K562 (cell line): ENCODE data around the gene UFSP1. TPM values are rescaled to one million over a fixed set of nuclear protein-coding genes. Genes with fewer than 3 reads are reported as not detected.

Experiments
- BRD9 ChIP-seq: fragments of 450-650 bp; IDR thresholded peaks from 2 replicates; pipeline ENCODE4 v1.6.1; 2018; ENCODE audit warnings: low read depth; ENCODE audit not compliant: partially characterized antibody
- CSDE1 ChIP-seq, 2 experiments: fragments of 450-650 bp; IDR thresholded peaks; 2 replicates each; pipeline ENCODE4 v1.6.1; 2016; ENCODE audit warnings: mild to moderate bottlenecking in 1 of 2
- FOXK2 ChIP-seq, 2 experiments: fragments of 450-650 bp; IDR thresholded peaks in 1 of 2; conservative IDR thresholded peaks in 1 of 2; 2 replicates each; pipeline ENCODE4 v1.6.1; 2016; ENCODE audit warnings: low read depth in 2 of 2, mild to moderate bottlenecking in 1 of 2
- HDAC1 ChIP-seq, 2 experiments: fragments of 450-650 bp; IDR thresholded peaks; 2 replicates each; pipeline ENCODE4 v1.6.1; 2016 to 2017; ENCODE audit warnings: inconsistent platforms in 1 of 2, mild to moderate bottlenecking in 1 of 2, moderate library complexity in 1 of 2
- NKRF ChIP-seq: fragments of 450-650 bp; IDR thresholded peaks from 2 replicates; pipeline ENCODE4 v1.6.1; 2016; ENCODE audit warnings: borderline replicate concordance
- SIN3A ChIP-seq, 2 experiments: fragments of 150-350 bp in 1 of 2; IDR thresholded peaks; 2 replicates each; pipeline ENCODE4 v1.6.1; 2011 to 2016; ENCODE audit warnings: borderline replicate concordance in 2 of 2, low read depth in 2 of 2, low read length in 2 of 2, mild to moderate bottlenecking in 2 of 2, moderate library complexity in 2 of 2; ENCODE audit not compliant: control insufficient read depth in 1 of 2
- SIN3B ChIP-seq: fragments of 450-650 bp; IDR thresholded peaks from 2 replicates; pipeline ENCODE4 v1.6.1; 2017; ENCODE audit warnings: low read depth, mild to moderate bottlenecking, moderate library complexity
- SOX6 ChIP-seq: fragments of 450-650 bp; IDR thresholded peaks from 2 replicates; pipeline ENCODE4 v1.6.1; 2014; ENCODE audit warnings: mild to moderate bottlenecking
- TAF9B ChIP-seq: fragments of 450-650 bp; IDR thresholded peaks from 2 replicates; pipeline ENCODE4 v1.6.1; 2018; ENCODE audit warnings: mild to moderate bottlenecking; ENCODE audit not compliant: partially characterized antibody
- TRIM28 ChIP-seq: fragments of 450-650 bp; IDR thresholded peaks from 2 replicates; pipeline ENCODE4 v1.6.1; 2017
- ZBTB1 ChIP-seq: sonication (generic); formaldehyde crosslinking; IDR thresholded peaks from 2 replicates; pipeline ENCODE4 v1.8.1; 2023; ENCODE audit warnings: missing genetic modification reagents, low read depth, mild to moderate bottlenecking, borderline replicate concordance
- ZBTB40 ChIP-seq, 2 experiments: fragments of 450-650 bp in 1 of 2; sonication (generic) in 1 of 2; formaldehyde crosslinking in 1 of 2; IDR thresholded peaks; 2 replicates each; pipeline versions ENCODE4 v1.7.1 to v1.9.0; 2016 to 2022; ENCODE audit warnings: inconsistent platforms in 1 of 2, mild to moderate bottlenecking in 1 of 2, missing genetic modification reagents in 1 of 2
- ZFX ChIP-seq: sonication (generic); formaldehyde crosslinking; IDR thresholded peaks from 2 replicates; pipeline ENCODE4 v1.8.0; 2022; ENCODE audit warnings: mild to moderate bottlenecking, missing genetic modification reagents, moderate library complexity
- ZNF561 ChIP-seq: fragments of 450-650 bp; formaldehyde crosslinking; conservative IDR thresholded peaks from 2 replicates; pipeline ENCODE4 v1.4.0; 2020; ENCODE audit warnings: mild to moderate bottlenecking, moderate library complexity
- ZNF584 ChIP-seq: fragments of 200-800 bp; sonication (Bioruptor generic); IDR thresholded peaks from 2 replicates; pipeline ENCODE4 v1.6.1; 2016; ENCODE audit warnings: low read depth, mild to moderate bottlenecking, missing genetic modification characterization, missing compliant biosample characterization
- polyA plus RNA-seq, 8 experiments: library from polyadenylated mRNA; depleted of rRNA in 4 of 8; stranded (reverse) in 5 of 8; unstranded in 3 of 8; fragments of >200 nt; fragmentation: Nextera tagmentation in 2 of 8; fragmentation: Illumina TruSeq in 1 of 8; extraction: Ambion mirVana in 2 of 8; extraction: Trizol in 1 of 8; gene quantifications; 2 replicates each; pipeline versions ENCODE4 v1.2.1 to v1.2.3, GENCODE V29; 2011 to 2014; ENCODE audit warnings: inconsistent platforms in 1 of 8, missing spikeins in 1 of 8
- total RNA-seq, 7 experiments: library from RNA; depleted of rRNA in 6 of 7; stranded (reverse); fragments of >200 nt in 6 of 7; fragmentation: Illumina TruSeq in 2 of 7; extraction: Trizol in 2 of 7; gene quantifications; 2 replicates each; pipeline versions ENCODE4 v1.2.1 to v1.2.3, GENCODE V29; 2011 to 2021; ENCODE audit warnings: low replicate concordance in 1 of 7

Gene UFSP1
- total and polyA plus RNA-seq, 9 of the 15 experiments (the other 6 are each of a cell fraction or from before 2014, with no cell fraction given): 0.50 to 18.8 (median 2.1) TPM

GRCh38 chr7:100840470-100841100 is 48.9 kb downstream of the UFSP1 start (continued):
- TF ChIP-seq SIN3B (no peak), SOX6 (0 out of 2 replicates have a peak, but pooled peaks have one; percentile 31), ZBTB40 (IDR thresholded peaks at IDR 0.05) (peak; percentile 71), ZBTB40 (CRISPR knock-in tag; IDR thresholded peaks at IDR 0.05) (no peak), SIN3A (IDR thresholded peaks at IDR 0.05; ENCODE audit: borderline replicate concordance in 2 of 2, control insufficient read depth in 1 of 2, low read depth in 2 of 2, low read length in 2 of 2) (no peak), ZFX (CRISPR knock-in tag) (peak; percentile 67), HDAC1 (IDR thresholded peaks at IDR 0.05) (peak in 1 of 2 experiments; percentile 55; a peak in 3 of 4 replicates), ZNF561 (CRISPR knock-in tag) (no peak), TRIM28 (0 out of 2 replicates have a peak, but pooled peaks have one; percentile 28), FOXK2 (conservative IDR thresholded peaks at IDR 0.05 in 1 of 2, IDR thresholded peaks at IDR 0.05 in 1 of 2; ENCODE audit: low read depth in 2 of 2) (peak; percentile 83 to 89), ZBTB1 (CRISPR knock-in tag) (no peak), NKRF (peak; percentile 79; the same call in 1 of the 2 replicates), ZNF584 (no peak), TAF9B (peak; percentile 34), BRD9 (peak; percentile 92), CSDE1 (IDR thresholded peaks at IDR 0.05) (peak in 1 of 2 experiments; percentile 89; a peak in 1 of 4 replicates)
